Hepatic stellate cell (primary cell): ENCODE results near the gene LHX2.

Source experiments
- DNase-seq: peaks from one replicate; pipeline ENCODE4 v3.0.0; 2011; ENCODE audit warnings: low spot score

Gene LHX2

DNA sequence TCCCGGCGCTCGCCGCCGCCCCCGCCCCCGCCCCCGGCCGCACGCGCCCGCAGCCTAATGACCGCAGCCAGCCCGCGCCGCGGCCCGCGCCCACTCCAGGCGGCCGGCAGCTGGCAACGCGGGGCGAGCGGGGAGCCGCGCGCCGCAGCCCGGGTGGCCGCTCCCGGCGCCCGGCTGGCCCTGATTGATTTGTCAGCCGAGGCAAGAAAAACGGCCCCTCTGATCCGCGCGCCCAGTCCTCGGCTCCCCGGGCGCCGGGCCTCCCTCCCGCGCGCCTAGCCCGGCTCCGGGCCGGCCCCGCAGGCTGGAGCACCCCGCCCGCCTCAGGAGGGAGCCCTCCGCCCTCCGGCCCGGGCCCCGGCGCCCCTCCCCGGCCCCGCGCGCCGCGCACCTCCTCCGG is 11.9 kb upstream of the LHX2 start:
- no peak for DNase-seq

DNA sequence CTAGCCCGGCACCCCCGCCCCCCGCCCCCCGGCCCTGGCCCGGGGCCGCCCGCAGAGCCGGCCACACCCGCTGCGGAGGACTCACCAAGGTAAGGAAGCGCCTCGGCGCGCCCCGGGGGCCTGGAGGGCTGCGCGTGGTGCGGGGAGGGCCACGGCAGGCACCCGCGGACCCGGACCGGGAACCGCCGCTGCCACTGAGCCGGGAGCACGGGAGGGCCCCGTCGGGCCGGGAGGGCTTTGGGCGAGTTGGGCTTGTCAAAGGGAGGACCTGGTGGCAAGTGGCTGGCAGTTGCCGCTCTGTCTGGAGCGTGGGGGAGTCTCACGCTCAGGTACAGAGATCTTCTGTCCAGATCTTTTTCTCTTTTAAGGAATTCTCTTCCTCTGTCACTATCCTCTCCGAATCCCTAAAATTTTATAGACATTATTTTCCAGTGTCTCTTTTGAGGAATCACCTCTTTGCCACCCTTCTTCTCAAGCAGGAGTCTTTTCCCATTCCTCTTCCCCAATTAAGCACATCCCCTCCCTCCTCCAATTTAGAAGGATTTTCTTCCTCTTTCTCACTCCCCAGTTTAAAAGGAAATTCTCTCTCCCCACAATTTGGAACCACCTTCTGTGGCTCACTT is 11.3 kb upstream of the LHX2 start:
- no peak for DNase-seq

DNA sequence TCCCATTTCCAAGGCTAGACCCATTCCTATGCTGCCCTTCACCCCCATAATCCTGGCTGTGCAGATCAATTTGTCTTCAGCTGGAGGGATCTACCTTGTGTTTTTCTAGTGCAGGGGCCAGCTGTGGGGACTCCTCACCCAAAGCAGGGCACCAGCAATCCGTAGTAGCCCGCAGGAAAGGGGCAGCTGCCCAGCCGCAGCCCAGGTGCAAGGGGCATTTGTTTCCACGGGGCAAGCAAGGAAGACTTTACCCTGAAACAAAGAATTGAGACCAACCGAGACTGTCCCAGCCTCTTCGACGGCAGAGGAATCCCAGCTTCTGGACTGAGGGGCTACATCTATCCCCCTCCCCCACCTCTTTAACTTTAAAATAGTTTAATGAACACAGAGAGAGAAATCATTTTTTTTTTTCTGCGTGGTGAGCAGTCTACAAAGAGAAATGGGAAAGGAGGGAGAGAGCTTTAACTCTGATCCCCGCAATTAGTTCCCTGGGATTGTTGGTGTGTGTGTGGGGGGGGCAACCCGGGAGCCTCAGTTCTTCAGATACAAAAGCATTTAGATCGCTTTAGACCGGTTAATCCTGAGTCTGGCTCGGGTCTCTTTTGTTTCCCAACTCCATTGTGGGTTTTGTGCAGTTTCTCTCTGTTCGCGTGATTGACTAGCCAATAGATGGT is 10.6 kb upstream of the LHX2 start:
- no peak for DNase-seq

DNA sequence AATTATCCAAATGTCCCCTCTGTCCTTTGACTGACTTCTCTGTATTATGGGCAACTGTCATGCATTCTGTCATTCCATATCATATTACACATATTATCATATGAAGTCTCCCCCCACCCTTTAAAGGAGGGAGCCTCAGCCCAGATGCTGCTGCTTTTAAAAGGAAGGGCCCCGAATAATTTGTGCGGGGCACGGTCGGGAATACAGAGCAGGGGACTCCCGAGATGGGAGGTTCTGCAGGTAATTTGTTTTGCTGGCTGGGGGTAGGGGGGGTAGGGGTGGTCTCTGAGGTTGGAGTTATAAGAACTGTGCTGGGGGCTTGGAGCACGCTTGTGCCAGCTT is 10.1 kb upstream of the LHX2 start:
- DNase-seq: no peak

DNA sequence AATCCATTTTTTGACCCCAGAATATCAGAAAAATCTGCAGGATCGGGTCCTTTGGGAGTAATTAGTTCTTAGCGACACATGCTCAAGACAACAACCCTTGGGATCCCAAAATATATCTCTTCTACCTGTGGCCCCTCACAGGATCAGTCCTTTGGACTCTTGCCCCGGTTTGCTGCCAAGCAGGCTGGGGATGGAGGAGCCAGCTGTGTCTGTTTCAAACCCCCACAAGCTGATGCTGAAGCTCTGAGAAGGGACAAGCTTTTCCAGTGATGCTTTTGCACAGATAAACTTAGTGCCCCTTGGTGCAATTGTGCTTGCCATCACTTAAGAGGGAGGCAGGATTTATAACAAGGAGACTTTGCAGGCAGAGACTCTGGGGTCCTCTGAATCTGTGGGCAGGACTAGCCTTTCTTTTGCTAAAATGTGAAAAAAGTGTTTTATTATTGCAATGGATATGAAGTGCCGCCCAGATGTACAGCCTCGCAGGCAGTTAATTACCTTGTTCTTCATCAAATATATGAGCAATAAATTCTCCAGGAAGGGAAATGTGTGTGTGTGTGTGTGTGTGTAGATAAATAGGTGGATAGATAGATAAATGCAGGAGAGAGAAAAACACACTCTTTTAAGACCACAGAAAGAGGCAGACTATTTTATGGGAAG is 9.6 kb upstream of the LHX2 start:
- no peak for DNase-seq

DNA sequence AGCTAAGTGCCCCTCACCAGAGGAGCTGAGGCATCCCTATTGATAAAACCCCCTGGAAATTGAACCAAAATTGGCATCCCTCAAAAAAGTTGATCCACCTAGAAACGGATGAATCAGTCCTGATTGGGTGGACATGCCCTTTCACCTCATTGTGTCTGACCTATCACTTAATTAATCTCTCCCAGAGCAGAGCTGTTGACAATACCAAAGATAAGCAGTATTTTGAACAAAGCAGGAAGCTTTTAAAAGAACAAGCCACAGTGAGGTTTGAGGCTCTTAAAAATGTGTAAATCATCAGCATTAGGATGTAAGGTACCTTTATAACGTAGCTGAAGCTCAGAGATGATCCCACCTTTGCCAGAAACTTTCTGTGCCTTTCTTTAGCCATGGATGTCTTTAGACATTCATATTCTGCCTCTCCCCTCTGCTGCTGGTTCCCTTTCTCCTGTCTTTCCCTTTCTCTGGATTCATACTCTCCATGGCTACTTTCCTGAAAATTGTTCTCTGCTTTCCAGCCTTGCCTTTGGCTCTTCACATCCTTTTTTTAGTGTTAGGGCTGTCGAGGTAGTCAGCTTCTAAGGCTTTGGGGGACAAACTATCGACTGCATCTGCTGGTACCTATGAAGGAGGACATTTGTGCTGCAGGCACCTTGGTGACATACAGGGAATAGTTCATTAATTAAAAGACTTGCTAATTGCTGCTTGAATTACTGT is 7.8 kb upstream of the LHX2 start:
- no peak for DNase-seq

DNA sequence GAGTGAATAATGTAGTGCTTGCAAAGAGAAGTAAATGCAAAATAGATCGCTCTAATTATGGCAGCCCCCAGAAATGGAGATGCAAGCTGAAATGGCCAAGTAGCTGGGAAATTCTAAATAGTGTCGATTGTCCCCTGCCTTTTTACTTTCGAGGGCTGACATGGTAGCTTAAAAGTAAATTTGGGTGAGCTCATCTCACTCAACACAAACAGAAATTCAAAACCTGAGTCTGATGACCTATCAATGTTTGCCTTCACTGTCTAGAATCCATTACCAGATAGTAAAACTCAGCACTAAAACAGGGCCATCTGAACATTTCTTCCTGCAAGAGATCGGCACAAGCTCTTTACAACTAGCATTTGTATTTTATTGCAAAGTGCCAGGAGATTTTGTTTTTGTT is 7.0 kb upstream of the LHX2 start:
- DNase-seq: no peak

DNA sequence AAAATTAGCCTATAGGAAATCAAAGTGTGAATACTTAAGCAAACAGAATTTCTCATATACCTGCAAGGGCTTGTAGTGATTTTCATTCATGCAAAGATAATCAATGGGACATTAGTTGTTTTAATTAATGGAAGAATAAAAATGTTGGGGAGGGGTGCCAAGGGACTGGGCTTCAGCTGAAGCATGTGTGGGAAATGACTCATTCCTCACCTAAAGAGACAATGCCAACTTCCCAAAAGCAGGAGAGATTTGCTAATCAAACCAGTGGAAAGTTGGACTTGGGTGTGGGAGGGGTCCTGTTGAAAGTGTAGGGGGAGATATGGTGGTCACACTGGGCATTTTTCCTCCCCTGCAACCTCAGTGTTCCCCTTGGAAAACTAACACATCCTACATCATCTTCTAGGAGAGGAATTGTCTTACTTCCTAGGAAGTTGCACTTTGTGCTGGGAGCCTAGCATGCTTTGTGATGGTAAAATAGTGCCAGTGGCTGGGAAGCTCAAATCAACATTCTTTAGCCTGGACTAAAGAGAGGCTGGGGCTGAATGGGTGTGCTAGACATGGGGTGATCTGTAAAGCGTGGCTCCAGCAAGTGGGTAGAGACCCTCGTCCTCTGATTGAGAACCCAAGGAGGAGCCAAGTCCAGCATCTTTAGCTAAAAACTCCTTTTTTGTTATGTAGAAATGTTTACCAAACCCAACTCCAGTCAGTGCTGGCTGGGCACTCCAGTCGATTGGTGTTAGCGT is 6.4 kb upstream of the LHX2 start:
- no peak for DNase-seq

DNA sequence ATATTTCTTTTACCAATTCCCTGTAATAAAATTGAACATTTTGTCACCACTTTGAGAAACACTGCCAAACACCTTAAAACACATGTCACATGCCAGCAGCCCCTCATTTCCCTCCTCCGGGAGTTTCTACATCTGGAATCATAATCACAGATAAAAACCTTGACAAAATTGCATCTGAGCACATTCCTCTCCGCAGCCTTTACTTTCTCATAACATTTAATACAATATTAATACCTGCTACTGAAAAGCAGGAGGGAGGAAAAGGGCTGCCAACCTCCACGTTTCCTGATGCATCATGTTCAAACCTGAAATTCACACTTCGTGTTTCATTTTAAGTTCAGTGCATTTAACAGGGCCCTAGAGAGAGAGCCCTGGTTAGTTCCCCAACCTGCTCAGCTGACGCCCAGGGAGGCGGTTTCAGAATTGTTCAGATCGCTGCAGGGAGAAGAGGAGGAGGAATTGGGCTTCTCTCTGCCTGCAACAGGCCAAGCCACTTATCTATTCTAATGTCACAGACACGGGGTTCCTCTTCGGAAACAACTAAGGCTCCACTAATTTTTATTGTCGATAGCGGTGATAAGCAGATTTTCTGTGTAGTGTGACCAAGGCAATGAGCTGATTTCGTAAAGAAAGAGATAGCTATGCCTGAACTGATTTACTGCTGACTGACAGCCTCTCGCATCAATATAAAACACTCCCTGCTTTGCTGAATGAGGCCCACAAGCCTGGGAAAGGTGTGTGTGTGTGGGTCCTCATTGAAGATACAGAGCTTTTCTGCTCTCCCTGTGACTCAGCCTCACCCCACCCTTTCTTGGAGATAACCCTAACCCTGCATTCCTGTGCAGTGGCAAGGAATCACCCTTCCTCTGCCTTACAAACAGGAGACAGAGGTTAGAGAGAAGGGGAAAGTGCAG is 4.9 kb upstream of the LHX2 start:
- no peak for DNase-seq

DNA sequence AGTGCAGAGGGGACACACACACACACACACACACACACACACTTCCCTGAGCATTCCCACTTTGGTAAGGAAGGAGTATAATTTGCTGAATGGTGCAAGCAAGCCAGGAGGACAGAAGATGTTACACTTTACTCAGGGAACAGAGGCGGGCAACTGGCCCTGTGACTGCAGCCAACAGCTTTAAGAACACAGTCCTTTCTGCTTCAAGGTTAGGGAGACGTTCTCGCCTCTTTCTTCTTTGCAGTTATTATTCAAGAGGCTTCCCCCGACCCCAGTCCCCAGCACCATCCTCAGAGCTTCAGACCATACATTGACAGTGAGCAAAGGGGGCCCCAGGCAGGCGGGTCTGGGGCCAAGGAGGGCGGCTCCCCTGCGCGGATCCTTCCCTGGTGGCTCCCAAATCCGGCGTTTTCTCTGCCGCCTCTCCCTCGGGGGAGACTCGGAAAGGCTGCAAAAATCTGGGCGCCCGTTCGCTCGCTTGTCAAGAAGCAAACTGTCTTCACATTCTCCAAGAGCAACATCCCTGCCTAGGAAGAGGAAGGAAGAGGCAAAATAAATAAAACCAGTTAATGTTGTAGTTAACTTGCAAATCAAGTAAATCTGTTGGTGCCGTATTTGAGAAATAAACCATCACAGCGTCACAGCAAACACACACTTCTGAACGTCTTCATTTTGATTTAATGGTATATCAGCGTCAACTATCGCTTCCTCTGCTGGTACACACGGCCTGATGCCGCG is 3.8 kb upstream of the LHX2 start:
- no peak for DNase-seq

DNA sequence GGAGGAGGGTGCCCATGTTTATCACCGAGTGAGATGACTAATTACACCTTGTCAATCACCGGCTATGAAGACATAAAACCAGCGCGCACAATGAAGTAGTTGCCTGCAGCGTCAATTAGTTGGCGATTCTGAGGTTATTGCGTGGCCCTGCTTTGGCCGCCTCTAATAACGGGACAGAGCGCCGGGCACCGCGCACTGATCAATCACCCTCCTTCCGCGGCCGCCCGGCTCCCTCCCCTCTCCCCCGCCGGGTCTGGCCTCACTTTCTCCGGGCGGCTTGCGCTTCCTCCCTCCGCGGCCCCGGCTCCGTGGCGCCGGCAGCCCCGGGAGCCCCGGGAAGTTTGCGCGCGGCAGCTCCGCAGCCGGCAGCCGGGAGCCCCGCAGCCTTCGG is 3.3 kb upstream of the LHX2 start:
- no peak for DNase-seq

DNA sequence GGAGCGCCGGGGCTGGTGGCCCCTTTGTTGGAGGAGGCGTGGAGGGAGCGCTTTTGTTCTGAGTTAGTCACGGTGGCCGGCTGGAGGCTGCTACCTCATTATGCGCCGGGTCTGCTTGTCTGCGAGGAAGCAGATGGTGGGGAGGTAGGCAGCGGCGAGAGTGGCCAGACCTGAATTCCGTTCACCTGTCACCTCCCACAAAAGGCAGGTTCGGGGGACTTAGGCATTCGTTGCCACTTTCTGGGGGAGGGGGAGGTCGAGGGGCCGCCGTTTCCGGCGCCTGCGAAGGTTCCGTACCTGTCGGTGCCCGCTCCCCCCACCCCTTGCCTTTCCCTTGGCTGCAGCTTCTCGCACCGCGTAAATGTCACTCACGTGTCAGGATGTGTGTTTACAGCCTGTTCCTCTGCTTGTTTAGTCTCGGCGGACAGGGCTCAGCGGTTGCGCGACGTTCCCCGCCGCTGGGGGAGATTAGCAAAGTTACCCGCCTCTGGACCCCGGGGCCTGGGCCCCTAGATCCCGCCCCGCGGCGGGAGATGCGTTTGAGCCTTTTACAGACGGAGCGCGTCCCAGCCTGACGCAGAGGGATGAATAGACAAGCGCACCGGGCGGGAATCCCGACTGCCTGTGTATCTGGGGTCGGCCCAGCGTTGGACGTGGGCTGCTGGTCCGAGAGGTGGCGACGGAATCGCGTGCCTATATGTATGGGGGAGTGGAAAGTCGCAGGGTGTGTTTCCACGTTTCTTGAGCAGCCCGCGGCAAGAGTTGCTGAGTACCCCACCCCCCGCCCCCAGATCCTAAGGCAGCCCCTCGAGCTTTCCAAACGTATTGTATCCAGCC is 2.7 kb upstream of the LHX2 start:
- no peak for DNase-seq

DNA sequence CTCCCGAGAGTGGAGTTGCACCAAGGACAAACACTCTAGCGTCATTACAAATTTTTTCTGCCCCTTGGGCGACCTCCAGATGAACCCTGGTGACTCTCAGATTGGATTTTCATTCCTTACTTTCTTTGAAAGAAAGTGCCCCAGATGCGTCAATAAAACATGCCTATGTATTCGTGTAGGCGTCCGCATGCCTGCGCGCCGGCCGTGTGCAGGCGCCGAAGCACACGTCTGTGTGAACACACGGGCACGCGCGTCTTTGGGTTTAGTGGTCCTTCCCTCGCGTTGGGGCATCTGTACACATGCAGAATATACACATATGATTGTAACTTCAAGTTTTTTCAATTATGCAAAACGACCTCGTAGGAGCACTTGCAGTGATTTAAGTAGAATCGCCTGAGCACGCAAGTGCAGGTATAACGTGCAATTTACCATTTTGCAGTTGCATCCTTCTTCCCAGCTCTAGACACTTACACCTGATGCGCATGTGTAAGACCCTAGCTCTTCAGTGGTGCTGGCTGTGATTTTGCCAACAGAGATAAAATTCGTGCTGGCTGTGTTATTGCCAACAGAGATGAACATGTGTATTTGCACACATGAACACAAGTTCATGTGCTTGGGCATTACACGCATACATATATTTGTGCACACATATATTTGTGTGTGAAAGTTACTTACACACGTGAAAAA is 1.9 kb upstream of the LHX2 start:
- no peak for DNase-seq

DNA sequence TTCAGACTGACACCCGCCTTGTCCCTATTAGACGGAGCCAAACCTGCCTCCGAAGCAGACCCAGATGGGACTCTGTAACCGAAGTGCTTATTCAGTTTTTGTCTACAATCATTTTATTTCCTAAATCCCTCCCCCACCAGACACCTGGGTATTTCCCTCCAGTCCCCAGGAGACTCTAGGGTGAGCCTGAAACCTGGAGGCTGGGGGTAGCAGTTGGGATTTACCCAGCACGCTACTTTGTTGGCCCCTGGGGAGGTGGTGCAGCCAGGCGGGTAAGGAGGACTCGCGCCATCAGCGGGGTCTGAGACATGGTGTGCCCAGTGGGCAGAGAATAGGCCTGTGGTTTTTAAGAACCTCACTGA is 1.3 kb upstream of the LHX2 start:
- no peak for DNase-seq

DNA sequence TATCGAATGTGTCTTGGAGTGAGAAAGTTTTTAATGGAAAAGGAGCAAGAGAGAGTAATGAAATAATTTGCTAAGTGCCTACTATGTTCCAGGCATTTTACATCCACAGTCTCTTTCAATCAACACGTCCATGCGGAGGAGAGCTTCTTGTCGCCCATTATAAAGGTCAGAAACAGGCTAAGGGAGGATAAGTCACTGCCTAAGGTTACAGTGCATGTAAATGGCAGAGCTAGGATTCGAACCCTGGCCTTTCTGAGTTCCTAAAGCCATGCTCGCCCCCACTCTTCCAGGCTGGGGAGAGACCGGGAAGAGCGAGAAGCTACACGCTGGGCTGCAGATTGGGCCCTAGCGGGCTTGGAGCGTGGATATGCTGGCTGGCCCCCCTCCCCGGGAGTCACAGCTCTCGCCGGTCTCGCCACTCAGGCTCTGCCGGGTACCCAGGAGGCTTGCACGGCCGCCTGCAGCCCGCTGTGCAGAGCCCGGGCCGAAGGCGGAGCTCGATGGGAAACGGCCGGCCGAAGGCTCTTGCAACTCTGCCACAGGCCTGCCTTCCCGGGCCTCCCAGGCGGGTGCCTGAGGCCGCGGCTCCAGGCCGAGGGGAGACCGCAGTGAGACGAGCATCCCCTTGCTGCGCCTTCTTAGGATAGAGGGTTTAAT is 775 bp upstream of the LHX2 start:
- DNase-seq: peak; percentile 55

DNA sequence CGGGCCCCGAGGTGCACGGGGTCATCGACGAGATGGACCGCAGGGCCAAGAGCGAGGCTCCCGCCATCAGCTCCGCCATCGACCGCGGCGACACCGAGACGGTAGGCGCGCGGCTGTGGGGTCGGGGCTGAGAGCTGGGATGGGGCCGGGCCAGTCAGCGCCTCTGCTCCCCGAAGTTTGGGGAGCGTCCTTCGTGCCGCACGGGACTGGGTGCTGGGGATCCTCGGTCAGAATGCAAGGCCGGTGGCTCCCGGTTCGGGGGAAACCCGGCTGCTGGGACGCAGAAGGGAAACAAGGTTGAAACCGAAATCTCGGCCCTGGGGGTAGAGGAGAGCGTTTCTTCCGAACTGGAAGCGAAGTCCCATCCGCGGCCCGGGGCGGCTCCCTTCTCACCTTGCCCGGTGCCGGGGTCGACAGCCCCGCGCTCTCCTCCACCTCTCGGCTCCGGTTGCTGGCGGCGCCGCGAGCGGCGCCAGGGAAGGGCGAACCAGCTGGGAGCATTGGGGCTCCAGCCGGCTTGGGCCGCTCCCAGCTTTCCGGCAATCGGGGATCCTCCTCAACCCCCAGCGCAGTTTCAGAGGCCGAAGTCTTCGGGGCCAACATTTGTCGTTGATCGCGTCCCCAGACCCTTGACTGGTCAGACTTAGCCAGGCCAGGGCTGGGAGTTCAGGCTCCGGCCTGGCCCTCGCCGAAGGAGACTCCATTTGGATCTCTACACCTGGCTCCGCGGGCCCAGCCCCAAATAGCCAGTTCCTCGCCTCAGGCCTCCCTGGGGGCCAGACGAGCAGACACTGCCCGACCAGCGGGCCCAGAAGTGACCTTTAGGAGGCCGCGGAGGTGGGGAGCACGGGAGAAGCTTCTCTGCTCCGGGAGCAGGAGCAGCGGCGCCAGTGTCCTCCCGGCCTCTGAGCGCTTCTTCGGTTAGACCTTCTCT is 1.1 kb downstream of the LHX2 start:
- DNase-seq: no peak
